Retinal pigment epithelial cell (primary cell): ENCODE measurements around the gene ARHGEF3.
A peak's percentile ranks its signal among the peaks of the same experiment; 100 is the strongest.

Experiments used
- DNase-seq: peaks from one replicate; pipeline ENCODE4 v3.0.0-alpha.2; 2010; ENCODE audit warnings: low read depth
- H3K4me3 ChIP-seq: 2 replicates; pipeline ENCODE4 v1.5.1; 2011; ENCODE audit warnings: mild to moderate bottlenecking, low read length, control low read depth, moderate library complexity
- TF ChIP-seq, protein P1 (sequence below): conservative IDR thresholded peaks from 2 replicates; pipeline ENCODE4 v1.5.1; 2011; ENCODE audit warnings: low read depth, low read length, control low read depth, inconsistent platforms

The ARHGEF3 gene

DNA sequence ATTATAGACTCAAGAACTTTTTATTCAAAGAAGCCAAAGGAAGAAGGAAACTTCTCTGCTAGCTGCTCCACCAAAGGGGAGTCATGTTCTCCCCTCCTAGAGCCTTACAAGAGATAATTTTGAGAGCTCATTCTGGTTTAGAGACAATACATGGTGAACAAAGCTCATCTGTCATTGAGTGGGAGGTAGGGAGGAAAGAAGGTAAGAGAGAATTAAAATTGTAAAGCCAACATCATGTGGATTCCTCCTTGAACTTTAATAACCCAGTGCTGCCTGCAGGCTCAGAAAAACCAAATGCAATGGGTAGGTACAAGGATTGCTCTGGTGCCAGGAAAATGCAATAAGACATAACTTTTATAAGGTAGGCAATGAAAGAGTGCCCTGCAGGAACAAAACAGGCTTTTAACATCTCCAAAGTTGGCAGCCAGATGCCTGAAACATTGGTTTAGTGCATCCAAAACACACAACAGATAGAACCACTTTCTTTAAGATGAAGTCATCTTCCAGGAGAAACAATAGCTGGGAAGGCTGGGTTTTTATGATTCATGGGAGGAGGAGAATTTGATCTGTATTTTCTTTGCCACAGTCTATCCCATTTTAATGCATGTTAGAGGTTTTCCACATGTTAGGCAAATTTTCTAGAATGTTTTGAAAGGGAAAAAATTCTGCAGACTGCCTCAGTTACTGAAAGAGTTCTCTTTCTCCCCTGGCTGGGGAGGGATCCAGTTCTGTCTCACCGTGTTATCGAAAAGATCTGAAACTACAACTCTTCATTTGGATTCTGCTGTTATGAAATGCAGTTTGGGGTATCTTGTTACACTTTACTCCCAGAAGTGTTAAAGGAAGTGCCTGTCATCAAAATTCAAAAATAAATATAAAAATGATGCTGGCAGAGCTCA lies 11.3 kb upstream of the ARHGEF3 start:
- H3K4me3 ChIP-seq = no peak overlapping the region
- TF ChIP-seq, protein P1, sequence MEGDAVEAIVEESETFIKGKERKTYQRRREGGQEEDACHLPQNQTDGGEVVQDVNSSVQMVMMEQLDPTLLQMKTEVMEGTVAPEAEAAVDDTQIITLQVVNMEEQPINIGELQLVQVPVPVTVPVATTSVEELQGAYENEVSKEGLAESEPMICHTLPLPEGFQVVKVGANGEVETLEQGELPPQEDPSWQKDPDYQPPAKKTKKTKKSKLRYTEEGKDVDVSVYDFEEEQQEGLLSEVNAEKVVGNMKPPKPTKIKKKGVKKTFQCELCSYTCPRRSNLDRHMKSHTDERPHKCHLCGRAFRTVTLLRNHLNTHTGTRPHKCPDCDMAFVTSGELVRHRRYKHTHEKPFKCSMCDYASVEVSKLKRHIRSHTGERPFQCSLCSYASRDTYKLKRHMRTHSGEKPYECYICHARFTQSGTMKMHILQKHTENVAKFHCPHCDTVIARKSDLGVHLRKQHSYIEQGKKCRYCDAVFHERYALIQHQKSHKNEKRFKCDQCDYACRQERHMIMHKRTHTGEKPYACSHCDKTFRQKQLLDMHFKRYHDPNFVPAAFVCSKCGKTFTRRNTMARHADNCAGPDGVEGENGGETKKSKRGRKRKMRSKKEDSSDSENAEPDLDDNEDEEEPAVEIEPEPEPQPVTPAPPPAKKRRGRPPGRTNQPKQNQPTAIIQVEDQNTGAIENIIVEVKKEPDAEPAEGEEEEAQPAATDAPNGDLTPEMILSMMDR = no peak
- DNase-seq = no peak

DNA sequence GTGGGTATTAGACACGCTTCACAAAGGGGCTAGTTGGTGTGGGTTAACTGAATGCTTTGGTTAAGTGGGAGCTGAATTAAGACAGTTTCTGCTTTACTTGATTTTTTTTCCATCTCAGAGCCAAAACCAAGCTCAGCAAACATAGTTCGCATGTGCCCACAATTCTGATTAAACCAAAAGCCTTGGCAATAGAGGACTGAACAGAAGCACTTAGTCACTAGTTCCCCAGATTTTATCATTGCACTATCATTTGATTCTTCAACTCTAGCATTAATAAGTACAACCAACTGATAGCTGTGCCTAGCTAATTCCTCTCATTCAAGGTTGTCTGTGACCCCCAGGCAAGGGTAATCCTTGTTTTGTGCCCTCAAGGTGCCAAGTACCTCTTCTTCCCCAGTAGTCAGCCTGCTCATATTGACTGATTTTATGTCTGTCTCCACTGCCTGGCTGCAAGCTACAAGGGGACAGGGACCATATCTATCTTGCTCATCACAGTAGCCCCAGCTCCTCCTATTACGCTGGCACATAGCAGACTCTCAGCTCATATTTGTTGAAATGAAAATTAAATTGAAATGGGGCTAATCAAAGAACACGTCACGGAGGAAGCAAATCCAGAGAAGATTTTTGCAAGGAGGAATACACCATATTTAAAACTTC lies 9.9 kb upstream of the ARHGEF3 start:
- DNase-seq = no peak
- no peak overlapping the region for H3K4me3 ChIP-seq
- TF ChIP-seq, protein P1 = no peak

DNA sequence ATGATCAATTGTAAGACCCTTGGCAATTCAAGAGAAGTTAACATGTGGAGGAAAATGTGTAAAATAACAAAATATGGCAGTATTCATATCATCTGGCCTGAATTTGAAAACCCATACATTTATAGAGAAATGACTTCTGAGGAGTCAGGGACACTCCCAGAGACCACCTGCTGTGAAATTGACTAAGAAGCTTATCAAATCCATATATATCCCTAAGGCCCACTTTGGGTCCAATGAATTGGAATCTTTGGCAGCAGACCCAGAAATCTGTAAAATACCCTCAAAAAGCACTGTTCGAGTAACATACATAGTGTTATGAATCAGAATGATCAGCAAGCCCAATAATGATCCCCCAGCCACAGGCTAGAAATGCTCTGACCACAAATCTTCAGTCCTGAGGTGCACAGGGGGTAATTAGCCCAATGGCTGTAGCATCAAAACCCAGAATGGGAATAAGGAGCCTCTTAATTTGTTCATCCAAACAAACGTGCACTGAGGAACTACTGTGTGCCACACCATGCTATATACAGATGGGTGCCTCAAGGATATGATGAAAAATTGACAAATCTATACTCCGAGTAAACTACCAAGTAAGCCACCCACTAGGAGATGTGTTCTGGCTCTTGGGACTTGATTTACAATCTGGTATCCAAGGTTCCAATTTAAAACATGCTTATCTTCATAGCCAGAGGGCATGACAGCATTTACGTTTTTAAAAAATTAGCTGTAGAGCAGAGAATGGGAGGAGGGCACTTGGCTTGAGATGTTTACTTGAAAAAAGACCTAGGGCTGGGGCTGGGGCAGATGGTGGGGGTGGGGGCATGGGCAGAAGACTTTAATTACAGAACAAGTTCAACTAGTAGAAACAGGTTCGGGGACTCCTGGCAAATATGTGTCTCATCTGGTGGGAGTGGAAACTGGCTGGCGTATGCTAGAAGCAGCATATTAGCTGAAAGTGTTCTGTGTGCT lies 9.1 kb upstream of the ARHGEF3 start:
- no peak overlapping the region for H3K4me3 ChIP-seq
- TF ChIP-seq, protein P1 = no peak
- DNase-seq = no peak

DNA sequence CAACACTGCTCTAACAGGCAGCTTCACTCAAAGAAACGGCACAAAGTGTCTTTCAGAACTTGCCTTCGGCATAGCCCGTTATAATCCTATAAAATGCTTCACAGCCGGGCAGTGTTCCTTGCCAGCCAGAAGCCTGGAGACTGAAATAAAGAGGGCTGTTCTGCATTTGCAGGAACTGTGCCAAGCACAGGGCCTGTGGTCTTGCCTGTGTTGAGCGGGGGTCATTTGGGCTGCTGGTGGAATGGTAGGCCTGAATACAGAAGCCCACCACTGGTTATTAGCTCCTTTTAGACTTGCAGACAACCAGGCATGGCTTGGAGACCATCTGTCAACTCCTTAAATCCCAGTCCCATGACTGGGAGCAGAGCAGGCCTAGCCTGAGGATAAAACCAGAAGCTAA lies 4.7 kb upstream of the ARHGEF3 start:
- H3K4me3 ChIP-seq = no peak overlapping the region
- TF ChIP-seq, protein P1 = no peak
- DNase-seq = peak; percentile 44

DNA sequence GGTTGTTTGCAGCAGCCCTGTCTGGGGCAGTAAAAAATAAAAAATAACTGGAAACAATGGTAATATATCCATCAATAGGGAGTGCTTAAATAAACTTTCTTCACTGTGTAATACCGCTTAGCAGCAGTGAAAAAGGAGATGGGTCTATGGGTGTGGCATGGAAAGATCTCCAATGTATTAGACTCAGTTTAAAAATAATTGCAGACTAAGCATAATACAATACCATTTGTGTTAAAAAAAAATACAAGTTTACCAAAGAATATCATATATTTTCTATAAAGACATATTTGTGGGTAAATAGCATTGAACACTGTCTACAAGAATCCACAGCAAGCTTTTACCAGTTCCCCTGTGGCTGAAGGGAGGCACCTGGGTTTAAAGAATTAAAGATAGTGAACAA lies 1.0 kb upstream of the ARHGEF3 start:
- no peak overlapping the region for H3K4me3 ChIP-seq
- DNase-seq = no peak
- TF ChIP-seq, protein P1 = no peak

DNA sequence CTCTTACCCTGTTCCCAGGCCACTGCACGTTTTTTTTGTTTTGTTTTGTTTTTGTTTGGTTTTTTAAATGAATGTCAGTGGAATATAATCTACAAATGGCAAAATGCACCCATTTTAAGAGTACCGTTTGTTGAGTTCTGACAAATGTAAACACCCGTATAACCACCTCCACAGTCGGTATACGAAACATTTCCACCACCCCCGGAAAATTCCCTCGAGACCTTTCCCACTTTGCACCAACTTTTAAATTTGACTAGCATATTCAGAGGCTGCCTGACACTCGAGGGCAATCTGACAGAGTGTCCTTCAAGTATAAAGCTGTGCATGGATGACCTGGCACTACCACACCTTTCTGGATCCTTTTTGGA lies 613 bp upstream of the ARHGEF3 start:
- DNase-seq = no peak
- H3K4me3 ChIP-seq = peak overlapping the region; percentile 54
- TF ChIP-seq, protein P1 = no peak
